RWPE2 (cell line): ENCODE results near the gene TREM1.

Experiments used
- ATAC-seq: fragments of 200-7000 bp; cut with Tn5 transposase; 3 replicates; pipeline ENCODE4 v1.9.1; 2021; ENCODE audit warnings: low read depth
- DNase-seq: peaks from one replicate; pipeline ENCODE4 v3.0.0-alpha.2; 2020; ENCODE audit warnings: low spot score
- H3K27ac ChIP-seq: fragments of 450-650 bp; 2 replicates; pipeline ENCODE4 v1.5.1; 2017; ENCODE audit warnings: mild to moderate bottlenecking; ENCODE audit not compliant: poor library complexity, severe bottlenecking
- H3K27me3 ChIP-seq: fragments of 250-450 bp; sonication (Bioruptor Pico); 2 replicates; pipeline ENCODE4 v1.5.1; 2021; ENCODE audit warnings: mild to moderate bottlenecking, moderate library complexity; ENCODE audit not compliant: insufficient read depth, poor library complexity, severe bottlenecking
- H3K36me3 ChIP-seq: fragments of 250-450 bp; sonication (Bioruptor Pico); 2 replicates; pipeline ENCODE4 v1.5.1; 2020; ENCODE audit warnings: low read depth, mild to moderate bottlenecking, moderate library complexity
- H3K4me1 ChIP-seq: fragments of 250-450 bp; sonication (Bioruptor Pico); 2 replicates; pipeline ENCODE4 v1.5.1; 2021; ENCODE audit warnings: mild to moderate bottlenecking, moderate library complexity; ENCODE audit not compliant: insufficient read depth, poor library complexity, severe bottlenecking
- H3K4me3 ChIP-seq: fragments of 250-450 bp; sonication (Bioruptor Pico); 2 replicates; pipeline ENCODE4 v1.5.1; 2021; ENCODE audit warnings: mild to moderate bottlenecking, moderate library complexity; ENCODE audit not compliant: severe bottlenecking
- H3K9me3 ChIP-seq: fragments of 250-450 bp; sonication (Bioruptor Pico); 2 replicates; pipeline ENCODE4 v1.5.1; 2021; ENCODE audit warnings: mild to moderate bottlenecking, moderate library complexity; ENCODE audit not compliant: severe bottlenecking
- TF ChIP-seq, protein P1 (sequence below): fragments of 450-650 bp; IDR thresholded peaks from one replicate; pipeline ENCODE4 v1.5.1; 2017; ENCODE audit warnings: mild to moderate bottlenecking, moderate library complexity; ENCODE audit not compliant: poor library complexity, severe bottlenecking

The TREM1 gene

DNA sequence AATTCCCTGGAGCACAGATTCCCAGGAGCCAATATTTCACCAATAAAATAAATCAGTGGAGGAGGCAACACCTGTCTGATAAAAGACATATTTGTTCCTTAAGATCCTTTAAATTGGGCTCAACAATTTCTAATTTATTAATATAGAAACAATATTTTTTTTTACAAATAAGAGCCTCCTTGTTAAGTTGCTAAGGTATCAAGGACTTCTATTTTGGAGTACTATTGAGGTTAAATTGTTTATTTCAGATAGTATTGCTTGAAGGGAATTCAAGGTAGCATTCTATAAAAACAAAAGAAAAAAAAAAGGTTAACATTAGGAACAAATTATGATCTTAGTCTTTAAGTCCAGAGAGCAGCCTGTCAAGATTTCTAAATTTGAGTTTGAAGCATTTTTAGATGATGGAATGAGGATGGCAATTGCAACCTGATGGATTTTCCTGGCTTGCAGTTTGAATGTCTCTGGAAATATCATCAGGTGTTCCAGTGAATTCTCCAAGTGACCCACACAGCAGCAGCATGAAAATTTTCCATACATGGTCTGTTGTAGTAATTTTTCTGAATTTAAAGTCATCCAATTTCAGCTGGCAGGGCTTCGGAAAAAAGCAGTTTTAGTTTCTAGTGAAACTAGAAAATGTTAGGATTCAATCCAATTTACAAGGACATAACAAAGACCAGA lies 29.6 kb upstream of the TREM1 start:
- peaks cover 53% of the 10 kb centered on the region for H3K27me3 ChIP-seq

DNA sequence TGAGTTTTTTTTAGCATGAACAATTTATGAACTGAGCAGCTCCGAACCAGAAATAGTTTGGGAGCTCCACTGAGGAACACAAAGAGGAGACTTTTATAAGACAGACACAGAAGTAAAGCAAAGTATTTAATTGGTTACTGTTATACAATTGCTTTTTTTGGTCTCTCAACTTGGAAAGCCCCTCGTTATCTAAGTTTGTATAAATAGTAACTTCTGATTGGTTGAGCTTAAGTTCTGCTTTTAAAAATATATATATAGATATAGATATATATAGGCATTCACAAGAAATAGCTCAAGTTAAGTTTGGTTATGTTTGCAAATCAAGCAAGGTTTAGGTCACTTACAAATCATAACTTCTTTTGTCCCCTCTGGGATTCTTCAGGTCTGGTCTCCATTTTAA lies 28.7 kb upstream of the TREM1 start:
- no peaks in the 10 kb centered on the region for H3K36me3 ChIP-seq
- H3K9me3 ChIP-seq: no peaks in the 10 kb centered on the region
- H3K4me3 ChIP-seq: no peak overlapping the region
- no peak for ATAC-seq
- no peak overlapping the region for H3K27ac ChIP-seq
- DNase-seq: no peak
- H3K4me1 ChIP-seq: peaks cover 1% of the 10 kb centered on the region
- TF ChIP-seq, protein P1, sequence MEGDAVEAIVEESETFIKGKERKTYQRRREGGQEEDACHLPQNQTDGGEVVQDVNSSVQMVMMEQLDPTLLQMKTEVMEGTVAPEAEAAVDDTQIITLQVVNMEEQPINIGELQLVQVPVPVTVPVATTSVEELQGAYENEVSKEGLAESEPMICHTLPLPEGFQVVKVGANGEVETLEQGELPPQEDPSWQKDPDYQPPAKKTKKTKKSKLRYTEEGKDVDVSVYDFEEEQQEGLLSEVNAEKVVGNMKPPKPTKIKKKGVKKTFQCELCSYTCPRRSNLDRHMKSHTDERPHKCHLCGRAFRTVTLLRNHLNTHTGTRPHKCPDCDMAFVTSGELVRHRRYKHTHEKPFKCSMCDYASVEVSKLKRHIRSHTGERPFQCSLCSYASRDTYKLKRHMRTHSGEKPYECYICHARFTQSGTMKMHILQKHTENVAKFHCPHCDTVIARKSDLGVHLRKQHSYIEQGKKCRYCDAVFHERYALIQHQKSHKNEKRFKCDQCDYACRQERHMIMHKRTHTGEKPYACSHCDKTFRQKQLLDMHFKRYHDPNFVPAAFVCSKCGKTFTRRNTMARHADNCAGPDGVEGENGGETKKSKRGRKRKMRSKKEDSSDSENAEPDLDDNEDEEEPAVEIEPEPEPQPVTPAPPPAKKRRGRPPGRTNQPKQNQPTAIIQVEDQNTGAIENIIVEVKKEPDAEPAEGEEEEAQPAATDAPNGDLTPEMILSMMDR: no peak
- H3K27me3 ChIP-seq: peaks cover 53% of the 10 kb centered on the region

More for the DNA sequence above, 29.6 kb upstream of the TREM1 start:
- Histone ChIP-seq H3K27ac (no peak overlapping the region), H3K4me1 (peaks cover 3% of the 10 kb centered on the region), H3K9me3 (no peaks in the 10 kb centered on the region), H3K4me3 (no peak overlapping the region), H3K36me3 (no peaks in the 10 kb centered on the region)
- DNase-seq (no peak), ATAC-seq (no peak)
- TF ChIP-seq, protein P1: no peak

DNA sequence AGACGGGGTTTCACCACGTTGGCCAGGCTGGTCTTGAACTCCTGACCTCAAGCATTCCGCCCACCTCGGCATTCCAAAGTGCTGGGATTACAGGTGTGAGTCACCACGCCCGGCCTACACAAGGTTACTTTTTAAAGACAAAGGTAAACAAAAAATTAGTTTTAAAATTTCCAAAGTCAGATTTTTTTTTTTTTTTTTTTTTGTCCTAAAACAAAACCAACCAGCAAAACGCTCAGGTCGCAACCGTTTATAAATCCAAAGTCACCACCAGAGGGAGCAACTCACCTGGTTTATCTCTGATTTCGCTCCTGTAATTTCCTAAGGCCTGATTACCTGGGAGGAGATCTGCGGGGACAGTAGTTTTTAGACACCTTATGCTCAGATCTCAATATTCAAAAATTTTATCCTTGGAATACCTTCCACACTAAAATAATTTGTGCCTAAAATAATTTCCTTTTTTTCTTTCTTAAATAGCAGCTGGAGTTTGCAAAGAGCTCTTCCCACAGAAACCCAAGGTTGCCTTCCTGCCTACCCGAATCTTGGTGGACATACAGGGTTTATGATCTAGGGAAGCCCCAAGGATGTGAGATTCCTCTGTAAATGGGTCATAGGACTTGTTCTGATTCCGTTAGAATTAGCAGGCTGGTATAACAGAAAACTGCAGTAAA lies 19.8 kb upstream of the TREM1 start:
- TF ChIP-seq, protein P1: peak; percentile 77
- DNase-seq: no peak
- H3K27me3 ChIP-seq: peaks cover 3% of the 10 kb centered on the region

DNA sequence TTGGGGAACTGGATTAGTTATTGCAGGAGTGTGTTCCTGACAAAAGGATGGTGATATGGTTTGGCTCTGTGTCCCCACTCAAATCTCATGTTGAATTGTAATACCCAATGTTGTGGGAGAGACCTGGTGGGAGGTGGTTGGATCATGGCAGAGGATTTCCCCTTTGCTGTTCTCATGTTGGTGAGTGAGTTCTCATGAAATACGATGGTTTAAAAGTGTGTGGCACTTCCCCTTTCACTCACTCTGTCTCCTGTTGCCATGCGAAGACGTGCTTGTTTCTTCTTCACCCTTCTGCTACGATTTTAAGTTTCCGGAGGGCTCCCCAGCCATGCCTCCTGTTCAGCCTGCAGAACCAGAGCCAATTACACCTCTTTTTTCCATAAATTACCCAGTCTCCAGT lies 16.2 kb upstream of the TREM1 start:
- Histone ChIP-seq H3K36me3 (no peaks in the 10 kb centered on the region), H3K27me3 (peaks cover 3% of the 10 kb centered on the region), H3K9me3 (peaks cover 4% of the 10 kb centered on the region), H3K4me1 (no peaks in the 10 kb centered on the region), H3K27ac (no peak overlapping the region), H3K4me3 (no peak overlapping the region)
- ATAC-seq: no peak
- TF ChIP-seq, protein P1: no peak
- DNase-seq: no peak

More for the DNA sequence above, 19.8 kb upstream of the TREM1 start:
- H3K9me3 ChIP-seq: peaks cover 4% of the 10 kb centered on the region
- no peak overlapping the region for H3K4me3 ChIP-seq
- peak; percentile 40; the same call in 1 of the 3 replicates for ATAC-seq
- H3K4me1 ChIP-seq: no peaks in the 10 kb centered on the region
- H3K27ac ChIP-seq: no peak overlapping the region
- no peaks in the 10 kb centered on the region for H3K36me3 ChIP-seq
